WTC11 (cell line): ENCODE measurements around the gene ZFYVE1.

Source experiments
- ATF3 ChIP-seq: sonication (generic); formaldehyde crosslinking; conservative IDR thresholded peaks from 2 replicates; pipeline ENCODE4 v1.8.1; 2022; ENCODE audit warnings: mild to moderate bottlenecking, missing genetic modification reagents
- CREB1 ChIP-seq: sonication (generic); formaldehyde crosslinking; IDR thresholded peaks from 2 replicates; pipeline ENCODE4 v1.8.0; 2023; ENCODE audit warnings: mild to moderate bottlenecking, missing genetic modification reagents
- CTCF ChIP-seq: fragments of 200-600 bp; IDR thresholded peaks from 2 replicates; pipeline ENCODE4 v1.8.0; 2022; ENCODE audit warnings: antibody characterized with exemption
- E2F1 ChIP-seq: sonication (generic); formaldehyde crosslinking; IDR thresholded peaks from 2 replicates; pipeline ENCODE4 v1.8.0; 2022; ENCODE audit warnings: mild to moderate bottlenecking, missing genetic modification reagents
- KAT7 ChIP-seq: sonication (generic); formaldehyde crosslinking; IDR thresholded peaks from 2 replicates; pipeline ENCODE4 v1.8.1; 2023; ENCODE audit warnings: missing genetic modification reagents, mild to moderate bottlenecking, borderline replicate concordance
- MAX ChIP-seq: sonication (generic); formaldehyde crosslinking; IDR thresholded peaks from 2 replicates; pipeline ENCODE4 v1.8.0; 2022; ENCODE audit warnings: mild to moderate bottlenecking, missing genetic modification reagents
- USF1 ChIP-seq: sonication (generic); formaldehyde crosslinking; IDR thresholded peaks from 2 replicates; pipeline ENCODE4 v1.8.0; 2022; ENCODE audit warnings: mild to moderate bottlenecking, missing genetic modification reagents
- ZBTB43 ChIP-seq: sonication (generic); formaldehyde crosslinking; IDR thresholded peaks from 2 replicates; pipeline ENCODE4 v1.8.1; 2023; ENCODE audit warnings: mild to moderate bottlenecking, missing genetic modification reagents
- ZNF121 ChIP-seq: sonication (generic); formaldehyde crosslinking; IDR thresholded peaks from 2 replicates; pipeline ENCODE4 v1.8.0; 2023; ENCODE audit warnings: missing genetic modification reagents
- ZNF317 ChIP-seq: sonication (generic); formaldehyde crosslinking; IDR thresholded peaks from 2 replicates; pipeline ENCODE4 v1.8.1; 2023; ENCODE audit warnings: low read depth, mild to moderate bottlenecking, moderate library complexity, missing genetic modification reagents, borderline replicate concordance
- ZSCAN18 ChIP-seq: fragments of 250-450 bp; sonication (Bioruptor Pico); IDR thresholded peaks from 2 replicates; pipeline ENCODE4 v2.1.2; 2022; ENCODE audit warnings: mild to moderate bottlenecking, moderate library complexity
- TF ChIP-seq, protein P1 (sequence below): sonication (generic); formaldehyde crosslinking; IDR thresholded peaks from 2 replicates; pipeline ENCODE4 v1.8.1; 2023; ENCODE audit warnings: mild to moderate bottlenecking, moderate library complexity, missing genetic modification reagents

- TF ChIP-seq ZSCAN18 (CRISPR knock-in tag) (no peak), CTCF (no peak), ZBTB43 (no peak), E2F1 (no peak), USF1 (CRISPR knock-in tag) (no peak), ZNF317 (CRISPR knock-in tag) (no peak), KAT7 (CRISPR knock-in tag) (no peak), MAX (no peak), CREB1 (CRISPR knock-in tag) (no peak), ZNF121 (CRISPR knock-in tag) (no peak), ATF3 (no peak)
- TF ChIP-seq, protein P1, sequence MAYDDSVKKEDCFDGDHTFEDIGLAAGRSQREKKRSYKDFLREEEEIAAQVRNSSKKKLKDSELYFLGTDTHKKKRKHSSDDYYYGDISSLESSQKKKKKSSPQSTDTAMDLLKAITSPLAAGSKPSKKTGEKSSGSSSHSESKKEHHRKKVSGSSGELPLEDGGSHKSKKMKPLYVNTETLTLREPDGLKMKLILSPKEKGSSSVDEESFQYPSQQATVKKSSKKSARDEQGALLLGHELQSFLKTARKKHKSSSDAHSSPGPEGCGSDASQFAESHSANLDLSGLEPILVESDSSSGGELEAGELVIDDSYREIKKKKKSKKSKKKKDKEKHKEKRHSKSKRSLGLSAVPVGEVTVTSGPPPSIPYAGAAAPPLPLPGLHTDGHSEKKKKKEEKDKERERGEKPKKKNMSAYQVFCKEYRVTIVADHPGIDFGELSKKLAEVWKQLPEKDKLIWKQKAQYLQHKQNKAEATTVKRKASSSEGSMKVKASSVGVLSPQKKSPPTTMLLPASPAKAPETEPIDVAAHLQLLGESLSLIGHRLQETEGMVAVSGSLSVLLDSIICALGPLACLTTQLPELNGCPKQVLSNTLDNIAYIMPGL (CRISPR knock-in tag): no peak
These were observed 44.7 kb downstream of the ZFYVE1 start for GRCh38 chr14:72982146-72982708.
